OCI-LY1 (cell line): ENCODE results near the gene ATP8B3.

Source experiments
- H2AFZ ChIP-seq: fragments of 200-600 bp; sonication (generic), shearing (Covaris generic); 2 replicates; pipeline ENCODE4 v1.6.0; 2014; ENCODE audit warnings: antibody characterized with exemption, mild to moderate bottlenecking, low read length
- H3F3A ChIP-seq: fragments of 200-600 bp; sonication (generic), shearing (Covaris generic); 2 replicates; pipeline ENCODE4 v1.6.0; 2014; ENCODE audit warnings: mild to moderate bottlenecking, antibody characterized with exemption, low read length, moderate library complexity; ENCODE audit not compliant: insufficient read depth
- H3K27ac ChIP-seq: fragments of 200-600 bp; sonication (generic); 2 replicates; pipeline ENCODE4 v1.5.1; 2014; ENCODE audit warnings: low read length, mixed run types, mild to moderate bottlenecking, low read depth; ENCODE audit not compliant: poor library complexity, severe bottlenecking
- H3K27me3 ChIP-seq: fragments of 200-600 bp; sonication (generic); 2 replicates; pipeline ENCODE4 v1.6.0; 2014; ENCODE audit warnings: antibody characterized with exemption, mild to moderate bottlenecking, low read length, moderate library complexity; ENCODE audit not compliant: insufficient read depth
- H3K36me3 ChIP-seq: fragments of 200-600 bp; sonication (generic); 2 replicates; pipeline ENCODE4 v1.6.1; 2014; ENCODE audit warnings: mild to moderate bottlenecking, antibody characterized with exemption, low read length, moderate library complexity, mixed read lengths; ENCODE audit not compliant: insufficient read depth
- H3K4me1 ChIP-seq: fragments of 200-600 bp; sonication (generic); 2 replicates; pipeline ENCODE4 v1.5.1; 2014; ENCODE audit warnings: mild to moderate bottlenecking, low read length, moderate library complexity; ENCODE audit not compliant: insufficient read depth, severe bottlenecking
- H3K4me2 ChIP-seq: fragments of 200-600 bp; sonication (generic), shearing (Covaris generic); 2 replicates; pipeline ENCODE4 v1.6.1; 2014; ENCODE audit warnings: low read length
- H3K4me3 ChIP-seq: fragments of 200-600 bp; sonication (generic); 2 replicates; pipeline ENCODE4 v1.5.1; 2014; ENCODE audit warnings: low read length, low read depth, mild to moderate bottlenecking, mixed read lengths; ENCODE audit not compliant: poor library complexity, severe bottlenecking
- H3K79me2 ChIP-seq: fragments of 200-600 bp; shearing (Covaris generic); 2 replicates; pipeline ENCODE4 v1.6.1; 2016; ENCODE audit warnings: mixed run types, low read length, mixed read lengths; ENCODE audit not compliant: insufficient read depth
- H3K9ac ChIP-seq: fragments of 200-600 bp; sonication (generic), shearing (Covaris generic); 2 replicates; pipeline ENCODE4 v1.6.1; 2014; ENCODE audit warnings: mild to moderate bottlenecking, low read length, mixed read lengths
- H3K9me2 ChIP-seq: fragments of 200-600 bp; sonication (generic), shearing (Covaris generic); 2 replicates; pipeline ENCODE4 v1.6.1; 2014; ENCODE audit warnings: low read depth, mild to moderate bottlenecking, low read length, mixed read lengths
- H3K9me3 ChIP-seq: fragments of 200-600 bp; shearing (Covaris generic); 2 replicates; pipeline ENCODE4 v1.6.1; 2014; ENCODE audit warnings: low read length, mixed read lengths
- H4K20me1 ChIP-seq: fragments of 200-600 bp; sonication (generic), shearing (Covaris generic); 2 replicates; pipeline ENCODE4 v1.6.0; 2016; ENCODE audit warnings: mild to moderate bottlenecking, low read length; ENCODE audit not compliant: insufficient read depth
- CTCF ChIP-seq: fragments of 200-600 bp; sonication (generic), shearing (Covaris generic); IDR thresholded peaks from 2 replicates; pipeline ENCODE4 v1.5.1; 2017; ENCODE audit warnings: mild to moderate bottlenecking, antibody characterized with exemption, low read length, moderate library complexity, mixed read lengths
- EZH2 ChIP-seq: fragments of 200-600 bp; sonication (generic), shearing (Covaris generic); IDR thresholded peaks from 2 replicates; pipeline ENCODE4 v1.8.0; 2017; ENCODE audit warnings: borderline replicate concordance, mixed run types, mild to moderate bottlenecking, antibody characterized with exemption, low read length, moderate library complexity, mixed read lengths

The ATP8B3 gene

GRCh38 chr19:1807695-1808394 is 4.2 kb downstream of the ATP8B3 start:
- H2AFZ ChIP-seq = no peak overlapping the region
- no peaks in the 10 kb centered on the region for H4K20me1 ChIP-seq
- H3F3A ChIP-seq = no peaks in the 10 kb centered on the region
- H3K9ac ChIP-seq = no peak overlapping the region
- H3K36me3 ChIP-seq = no peaks in the 10 kb centered on the region
- no peak overlapping the region for H3K4me3 ChIP-seq
- H3K27me3 ChIP-seq = peaks cover 7% of the 10 kb centered on the region; the same call in 1 of the 2 replicates
- H3K9me3 ChIP-seq = no peaks in the 10 kb centered on the region
- no peaks in the 10 kb centered on the region for H3K9me2 ChIP-seq
- TF ChIP-seq CTCF (no peak), EZH2 (no peak)
- no peak overlapping the region for H3K27ac ChIP-seq
- peaks cover 6% of the 10 kb centered on the region for H3K4me1 ChIP-seq
- no peaks in the 10 kb centered on the region for H3K79me2 ChIP-seq
- H3K4me2 ChIP-seq = no peak overlapping the region

- H2AFZ ChIP-seq = no peak overlapping the region
- TF ChIP-seq CTCF = no peak
- no peak for TF ChIP-seq EZH2
- H4K20me1 ChIP-seq = no peaks in the 10 kb centered on the region
- H3K9ac ChIP-seq = no peak overlapping the region
- H3K27me3 ChIP-seq = peaks cover 7% of the 10 kb centered on the region; the same call in 1 of the 2 replicates
- H3K9me3 ChIP-seq = no peaks in the 10 kb centered on the region
- H3K4me3 ChIP-seq = no peak overlapping the region
- no peaks in the 10 kb centered on the region for H3K9me2 ChIP-seq
- H3K79me2 ChIP-seq = no peaks in the 10 kb centered on the region
- no peaks in the 10 kb centered on the region for H3K36me3 ChIP-seq
- H3K4me1 ChIP-seq = peaks cover 6% of the 10 kb centered on the region
- H3K27ac ChIP-seq = no peak overlapping the region
- no peaks in the 10 kb centered on the region for H3F3A ChIP-seq
- no peak overlapping the region for H3K4me2 ChIP-seq
These were observed 4.9 kb downstream of the ATP8B3 start for GRCh38 chr19:1807030-1807694.

GRCh38 chr19:1806184-1807029 is 5.7 kb downstream of the ATP8B3 start:
- Histone ChIP-seq H3K4me2 (no peak overlapping the region), H3K36me3 (no peaks in the 10 kb centered on the region), H3K27ac (no peak overlapping the region), H2AFZ (no peak overlapping the region), H3K9me2 (no peaks in the 10 kb centered on the region), H3K79me2 (no peaks in the 10 kb centered on the region), H3F3A (no peaks in the 10 kb centered on the region), H3K27me3 (peaks cover 5% of the 10 kb centered on the region; the same call in 1 of the 2 replicates), H4K20me1 (no peaks in the 10 kb centered on the region), H3K9me3 (no peaks in the 10 kb centered on the region), H3K9ac (no peak overlapping the region), H3K4me1 (no peaks in the 10 kb centered on the region), H3K4me3 (no peak overlapping the region)
- TF ChIP-seq EZH2 (no peak), CTCF (no peak)
